ENCODE measurements around the gene TRIP13.

GRCh38 chr5:960551-960950, 67.9 kb downstream of the TRIP13 start:
- TF ChIP-seq YY1 (IDR thresholded peaks at IDR 0.05; ENCODE audit: insufficient read depth, insufficient read length) (no peak), ZNF274 (IDR thresholded peaks at IDR 0.05; ENCODE audit: low read depth, low read length) (no peak)

Measured in NT2/D1 (cell line).